NCI-H2107 treated with DMSO at 0.1 percent for 48 hours (cell line): ENCODE measurements around the gene PRSS16.

Experiments
- DNase-seq: peaks from one replicate; lab custom pipeline; 2025; ENCODE audit not compliant: unreplicated experiment; lab: John Stamatoyannopoulos, UW

The PRSS16 gene

GRCh38 chr6:27281569-27281968 is 34.1 kb downstream of the PRSS16 start:
- no peak for DNase-seq

DNA sequence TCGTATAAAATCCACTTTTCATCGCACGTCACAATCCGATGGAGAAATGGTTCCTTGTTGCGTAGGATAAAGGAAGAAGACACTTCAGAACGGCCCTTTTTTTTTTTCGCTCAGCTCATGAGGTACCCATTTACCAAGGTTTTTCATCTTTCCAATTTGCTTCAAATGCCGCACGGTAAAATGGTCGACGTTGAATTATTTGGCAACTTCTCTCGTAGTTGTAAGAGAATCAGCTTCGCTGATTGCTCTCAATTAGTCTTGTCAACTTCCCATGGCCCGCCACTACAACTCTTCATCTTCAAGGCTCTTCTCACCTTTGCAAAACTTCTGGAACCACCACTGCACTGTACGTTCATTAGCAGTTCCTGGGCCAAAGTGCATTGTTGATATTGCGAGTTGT is 35.8 kb downstream of the PRSS16 start:
- DNase-seq = no peak

- DNase-seq = no peak
Observed at GRCh38 chr6:27286141-27286540, 38.6 kb downstream of the PRSS16 start.

- DNase-seq = no peak
Observed at GRCh38 chr6:27287751-27288135, 40.2 kb downstream of the PRSS16 start.

DNA sequence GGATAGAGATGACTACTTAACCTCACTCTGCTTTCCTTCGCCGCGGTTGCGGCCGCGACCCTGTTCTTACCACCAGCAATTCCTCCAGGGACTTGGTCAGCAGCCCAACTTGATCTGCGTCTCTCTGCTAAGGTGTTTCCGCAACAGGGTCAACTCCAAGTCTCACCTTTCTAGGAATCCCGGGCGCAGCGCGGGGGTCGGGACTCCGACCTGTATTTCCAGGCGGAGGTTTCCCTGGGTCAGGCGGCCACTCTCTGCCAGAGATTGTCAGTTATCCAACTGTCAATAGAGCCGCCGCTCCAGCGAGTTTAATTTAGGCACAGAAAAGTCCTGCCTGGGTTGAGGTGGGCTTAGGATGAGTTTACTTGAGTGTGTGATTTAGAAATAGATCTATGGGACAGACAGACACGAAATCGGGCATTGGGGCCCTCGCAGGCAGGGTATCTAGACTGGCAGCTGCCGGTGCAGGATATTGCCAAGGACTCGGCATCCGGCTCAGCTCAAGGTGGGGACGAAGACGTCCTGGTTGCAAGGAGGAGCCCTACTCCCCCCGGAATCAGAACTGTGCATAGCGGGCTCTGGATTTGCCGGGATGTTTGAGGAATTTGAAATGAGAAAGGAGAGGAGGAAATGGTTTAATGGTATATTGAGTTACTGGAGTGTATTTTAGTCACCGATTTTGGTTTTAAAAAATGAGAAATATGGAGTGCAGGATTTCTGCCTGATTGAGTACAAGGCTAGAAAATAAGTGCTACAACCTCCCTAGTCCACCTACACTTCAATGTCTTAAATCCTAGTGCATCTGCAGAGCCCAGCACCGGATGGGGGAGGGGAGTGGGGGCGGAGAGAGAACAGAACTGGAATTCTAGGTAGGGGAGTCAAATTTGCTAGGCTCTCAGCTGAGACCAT is 40.9 kb downstream of the PRSS16 start:
- no peak for DNase-seq

DNA sequence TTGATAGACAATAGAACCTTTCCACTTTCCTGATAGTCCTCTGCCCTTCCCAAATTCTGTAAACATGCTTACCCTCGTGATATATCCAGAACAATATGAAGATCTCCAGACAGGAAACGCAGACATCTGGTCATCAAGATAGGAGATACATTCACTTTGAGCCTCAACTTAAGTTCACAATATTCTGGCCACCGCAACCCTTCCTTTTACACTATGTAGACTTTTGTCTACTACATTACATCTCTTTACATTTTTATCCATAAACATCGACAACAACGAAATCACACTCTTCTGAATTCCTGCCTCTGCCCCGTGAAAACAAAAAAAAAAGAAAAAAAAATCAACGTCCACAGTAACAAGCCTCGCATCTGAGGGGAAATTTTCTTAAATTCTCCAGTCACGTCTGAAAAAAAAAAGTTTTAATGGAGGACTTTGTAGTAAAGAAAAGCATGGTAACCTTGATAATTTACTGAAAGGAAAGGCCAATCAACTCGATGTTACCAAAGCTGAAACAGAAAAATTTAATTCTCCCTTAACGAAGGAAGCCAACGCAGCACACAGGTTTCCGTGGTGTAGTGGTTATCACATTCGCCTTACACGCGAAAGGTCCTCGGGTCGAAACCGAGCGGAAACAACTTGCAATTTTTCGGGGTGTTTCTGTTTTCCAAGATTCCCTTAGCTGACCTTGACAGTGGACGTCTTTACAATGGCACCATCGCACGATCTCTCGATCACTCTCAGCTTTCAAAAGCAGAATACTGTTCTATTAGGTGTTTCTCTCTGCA is 42.8 kb downstream of the PRSS16 start:
- DNase-seq = no peak

- DNase-seq = no peak
Observed at GRCh38 chr6:27290850-27291208, 43.3 kb downstream of the PRSS16 start.

- no peak for DNase-seq
Observed at GRCh38 chr6:27293436-27294098, 46.1 kb downstream of the PRSS16 start.

- DNase-seq = no peak
Observed at GRCh38 chr6:27294409-27294808, 46.9 kb downstream of the PRSS16 start.

DNA sequence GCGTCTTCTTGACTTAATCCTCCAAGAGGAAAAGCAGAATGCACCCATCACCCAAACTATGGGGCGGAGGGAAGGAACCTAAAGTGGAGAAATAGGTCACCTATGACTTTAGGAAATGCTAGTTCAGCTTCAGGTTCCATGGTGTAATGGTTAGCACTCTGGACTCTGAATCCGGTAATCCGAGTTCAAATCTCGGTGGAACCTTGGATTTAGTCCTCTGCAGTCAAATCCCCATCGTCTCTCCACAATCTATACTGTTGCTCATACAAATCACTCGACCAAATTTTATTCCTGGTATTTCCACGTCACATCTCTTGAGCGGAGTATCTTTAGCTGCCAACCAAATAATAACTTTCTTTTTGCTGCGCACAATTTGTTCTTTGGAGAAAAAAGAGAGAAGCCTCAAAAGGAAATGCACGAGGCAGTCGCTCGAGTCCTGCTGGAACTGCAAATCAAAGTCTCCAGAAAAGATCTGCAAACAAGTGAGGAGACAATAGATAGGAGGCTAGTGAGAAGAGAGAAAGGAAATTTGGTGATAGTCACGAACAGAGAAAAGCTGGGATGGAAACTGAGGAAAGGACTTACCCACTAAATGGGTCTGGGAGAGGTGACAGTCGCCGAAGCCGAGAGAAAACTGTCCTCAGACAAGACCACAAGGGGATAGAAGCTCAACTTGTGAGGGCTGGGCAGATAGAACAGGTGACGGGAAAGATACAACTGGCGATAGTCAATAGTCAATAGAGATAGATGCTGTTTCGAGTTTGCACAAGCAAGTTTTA is 48.0 kb downstream of the PRSS16 start:
- no peak for DNase-seq

DNA sequence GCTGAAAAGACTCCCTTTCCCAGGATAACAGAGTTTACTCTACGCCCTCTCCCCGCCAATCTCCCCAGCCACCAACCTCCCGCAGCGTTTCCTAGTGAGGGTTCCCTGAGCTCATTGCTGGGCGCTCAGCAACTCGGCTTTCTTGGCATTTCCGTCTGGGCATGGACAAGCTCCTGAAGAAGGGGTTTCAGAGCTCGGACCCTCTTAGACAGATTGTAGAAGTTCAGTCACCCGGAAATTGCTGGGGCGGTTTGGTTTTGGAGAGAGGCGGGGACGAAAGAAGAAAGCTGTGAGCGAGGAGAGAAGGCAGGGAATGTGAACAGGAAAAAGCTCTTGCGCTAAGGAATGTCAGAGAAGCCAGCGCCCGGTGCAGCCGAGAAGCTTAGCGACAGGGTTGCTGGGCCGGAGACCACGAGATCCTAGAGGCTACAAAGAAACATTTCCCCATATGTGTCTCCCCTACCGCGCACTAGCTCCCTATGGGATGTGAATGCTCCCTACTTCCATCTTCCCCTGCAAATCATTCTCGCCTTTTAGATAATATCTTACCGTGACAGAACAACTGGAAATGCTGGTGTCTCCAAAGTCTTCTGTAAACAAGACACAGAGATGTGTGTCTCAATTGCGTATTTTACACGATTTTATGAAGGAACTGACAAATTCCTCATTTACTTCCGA is 48.7 kb downstream of the PRSS16 start:
- DNase-seq = no peak

DNA sequence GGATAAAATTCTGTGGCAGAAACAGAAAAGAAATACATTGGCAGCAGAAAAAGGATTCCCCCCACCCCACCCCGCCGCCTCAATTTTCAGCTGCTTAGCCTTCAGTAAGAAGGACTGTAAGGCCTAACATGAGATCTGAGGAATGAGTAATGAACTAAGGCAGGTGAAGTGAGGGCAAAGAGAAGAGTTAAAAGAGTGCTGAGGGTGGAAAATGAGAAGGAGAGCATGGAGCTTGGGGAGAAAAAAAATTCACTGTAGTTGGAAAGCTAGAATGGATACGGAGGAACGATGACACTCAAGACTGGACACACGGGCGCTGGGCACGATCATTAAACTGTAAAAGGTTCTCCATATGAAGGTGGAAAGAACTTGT is 50.0 kb downstream of the PRSS16 start:
- no peak for DNase-seq

- no peak for DNase-seq
Observed at GRCh38 chr6:27297857-27298730, 50.6 kb downstream of the PRSS16 start.

GRCh38 chr6:27303613-27304272 is 56.2 kb downstream of the PRSS16 start:
- no peak for DNase-seq
